Hepatocyte (in vitro differentiated cells): ENCODE data around the gene GABRD. TPM values are rescaled to one million over a fixed set of nuclear protein-coding genes. Genes with fewer than 3 reads are reported as not detected.

ENCODE experiments used
- DNase-seq: peaks from one replicate; pipeline ENCODE4 v3.0.0-alpha.2; 2016; ENCODE audit warnings: low spot score
- H2AFZ ChIP-seq: fragments of 200-600 bp; sonication (generic); 2 replicates; pipeline ENCODE4 v1.6.0; 2016; ENCODE audit warnings: antibody characterized with exemption, mild to moderate bottlenecking
- H3K27ac ChIP-seq: fragments of 200-600 bp; sonication (generic); 2 replicates; pipeline ENCODE4 v1.5.1; 2016; ENCODE audit warnings: mild to moderate bottlenecking
- H3K27me3 ChIP-seq: fragments of 200-600 bp; sonication (generic); 2 replicates; pipeline ENCODE4 v1.6.1; 2016
- H3K36me3 ChIP-seq: fragments of 200-600 bp; sonication (generic); replicated peaks from 2 replicates; pipeline ENCODE4 v1.5.1; 2016; ENCODE audit warnings: low read depth; ENCODE audit not compliant: insufficient read depth
- H3K4me1 ChIP-seq: fragments of 200-600 bp; sonication (generic); 2 replicates; pipeline ENCODE4 v1.5.1; 2016; ENCODE audit warnings: mild to moderate bottlenecking, moderate library complexity; ENCODE audit not compliant: insufficient read depth
- H3K4me2 ChIP-seq: fragments of 200-600 bp; sonication (generic); 2 replicates; pipeline ENCODE4 v1.6.0; 2016
- H3K4me3 ChIP-seq: fragments of 200-600 bp; sonication (generic); 2 replicates; pipeline ENCODE4 v1.5.1; 2016; ENCODE audit warnings: mild to moderate bottlenecking
- H3K79me2 ChIP-seq: fragments of 200-600 bp; sonication (generic); 2 replicates; pipeline ENCODE4 v1.6.0; 2017; ENCODE audit warnings: mild to moderate bottlenecking
- H3K9me2 ChIP-seq: fragments of 200-600 bp; sonication (generic); replicated peaks from 2 replicates; pipeline ENCODE4 v1.6.0; 2017; ENCODE audit warnings: mild to moderate bottlenecking; ENCODE audit not compliant: insufficient read depth
- H3K9me3 ChIP-seq: fragments of 200-600 bp; sonication (generic); 2 replicates; pipeline ENCODE4 v1.5.1; 2016; ENCODE audit warnings: low read depth, mild to moderate bottlenecking
- H4K20me1 ChIP-seq: fragments of 200-600 bp; sonication (generic); 2 replicates; pipeline ENCODE4 v1.6.0; 2016; ENCODE audit warnings: mild to moderate bottlenecking; ENCODE audit not compliant: insufficient read depth, poor library complexity, severe bottlenecking
- EZH2 ChIP-seq: fragments of 200-600 bp; sonication (generic); IDR thresholded peaks from 2 replicates; pipeline ENCODE4 v1.6.1; 2016; ENCODE audit warnings: antibody characterized with exemption, mild to moderate bottlenecking, borderline replicate concordance
- EZH2phosphoT487 ChIP-seq: fragments of 200-600 bp; sonication (generic); IDR thresholded peaks from one replicate; pipeline ENCODE4 v1.6.1; 2018; ENCODE audit warnings: antibody characterized with exemption, mild to moderate bottlenecking, low read depth, moderate library complexity; ENCODE audit not compliant: unreplicated experiment, severe bottlenecking
- WGBS: methylation state at CpG from one replicate; pipeline ENCODE4 v1.1.6; 2016; ENCODE audit warnings: low lambda C conversion rate; ENCODE audit errors: missing lambda C conversion rate; 5-methylcytosine and 5-hydroxymethylcytosine counted together
- polyA plus RNA-seq: library from polyadenylated mRNA; unstranded; fragments of >200 nt; fragmentation: Nextera tagmentation; extraction: Ambion mirVana; gene quantifications from 2 replicates; pipeline ENCODE4 v1.2.1, GENCODE V29; 2016
- total RNA-seq: library from RNA; depleted of rRNA; stranded (reverse); fragments of >200 nt; gene quantifications from 2 replicates; pipeline ENCODE4 v1.2.3, GENCODE V29; 2014
- TF ChIP-seq, protein P1 (sequence below): fragments of 200-600 bp; sonication (generic); IDR thresholded peaks from 2 replicates; pipeline ENCODE4 v1.5.1; 2016; ENCODE audit warnings: antibody characterized with exemption, mild to moderate bottlenecking; ENCODE audit not compliant: poor library complexity

The GABRD gene
- total and polyA plus RNA-seq, 2 experiments from 2014 or later, result not detected

DNA sequence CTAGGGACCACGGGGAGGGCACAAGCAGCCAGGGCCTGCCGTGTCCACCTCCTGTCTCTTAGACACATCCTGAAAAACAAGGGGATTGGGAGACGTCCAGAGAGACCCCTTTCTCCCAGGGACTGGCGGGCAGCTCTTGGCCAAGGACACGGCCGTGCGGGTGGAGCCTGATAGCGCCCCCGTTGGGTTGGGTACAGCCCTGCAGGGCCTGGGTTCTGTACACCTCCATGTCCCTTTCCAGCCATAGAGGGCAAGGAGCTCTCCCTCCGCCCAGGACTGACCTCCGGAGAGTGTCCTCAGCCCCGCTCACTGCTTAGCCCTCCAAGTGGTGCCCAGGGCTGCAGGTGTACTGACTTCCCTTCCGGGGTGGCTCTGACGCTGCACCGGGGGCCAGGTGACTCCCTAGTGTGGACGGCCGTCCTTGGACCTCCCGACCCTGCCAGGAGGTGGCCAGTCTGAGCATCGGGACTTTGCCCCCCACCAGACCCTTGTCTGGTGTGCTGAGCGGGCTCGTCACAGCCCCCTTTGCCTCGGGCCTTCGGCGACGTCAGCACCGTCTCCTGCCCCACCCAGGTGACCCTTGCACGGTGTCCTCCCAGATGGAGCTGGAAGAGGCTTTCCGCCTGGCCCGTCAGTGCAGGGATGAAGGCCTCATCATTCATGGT is 36.9 kb downstream of the GABRD start:
- Histone ChIP-seq H3K79me2 (peaks cover 31% of the 10 kb centered on the region), H3K4me1 (no peaks in the 10 kb centered on the region), H3K27me3 (no peaks in the 10 kb centered on the region), H3K36me3 (no peaks in the 10 kb centered on the region), H3K4me2 (no peak overlapping the region), H3K4me3 (no peak overlapping the region), H3K27ac (no peak overlapping the region), H4K20me1 (peaks cover 14% of the 10 kb centered on the region), H3K9me3 (no peaks in the 10 kb centered on the region), H3K9me2 (no peaks in the 10 kb centered on the region), H2AFZ (no peak overlapping the region)
- TF ChIP-seq EZH2phosphoT487 (no peak), EZH2 (no peak)
- TF ChIP-seq, protein P1, sequence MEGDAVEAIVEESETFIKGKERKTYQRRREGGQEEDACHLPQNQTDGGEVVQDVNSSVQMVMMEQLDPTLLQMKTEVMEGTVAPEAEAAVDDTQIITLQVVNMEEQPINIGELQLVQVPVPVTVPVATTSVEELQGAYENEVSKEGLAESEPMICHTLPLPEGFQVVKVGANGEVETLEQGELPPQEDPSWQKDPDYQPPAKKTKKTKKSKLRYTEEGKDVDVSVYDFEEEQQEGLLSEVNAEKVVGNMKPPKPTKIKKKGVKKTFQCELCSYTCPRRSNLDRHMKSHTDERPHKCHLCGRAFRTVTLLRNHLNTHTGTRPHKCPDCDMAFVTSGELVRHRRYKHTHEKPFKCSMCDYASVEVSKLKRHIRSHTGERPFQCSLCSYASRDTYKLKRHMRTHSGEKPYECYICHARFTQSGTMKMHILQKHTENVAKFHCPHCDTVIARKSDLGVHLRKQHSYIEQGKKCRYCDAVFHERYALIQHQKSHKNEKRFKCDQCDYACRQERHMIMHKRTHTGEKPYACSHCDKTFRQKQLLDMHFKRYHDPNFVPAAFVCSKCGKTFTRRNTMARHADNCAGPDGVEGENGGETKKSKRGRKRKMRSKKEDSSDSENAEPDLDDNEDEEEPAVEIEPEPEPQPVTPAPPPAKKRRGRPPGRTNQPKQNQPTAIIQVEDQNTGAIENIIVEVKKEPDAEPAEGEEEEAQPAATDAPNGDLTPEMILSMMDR, result no peak
- no peak for DNase-seq
- 95% methylated on average over 27 of the region's 29 CpGs for WGBS

DNA sequence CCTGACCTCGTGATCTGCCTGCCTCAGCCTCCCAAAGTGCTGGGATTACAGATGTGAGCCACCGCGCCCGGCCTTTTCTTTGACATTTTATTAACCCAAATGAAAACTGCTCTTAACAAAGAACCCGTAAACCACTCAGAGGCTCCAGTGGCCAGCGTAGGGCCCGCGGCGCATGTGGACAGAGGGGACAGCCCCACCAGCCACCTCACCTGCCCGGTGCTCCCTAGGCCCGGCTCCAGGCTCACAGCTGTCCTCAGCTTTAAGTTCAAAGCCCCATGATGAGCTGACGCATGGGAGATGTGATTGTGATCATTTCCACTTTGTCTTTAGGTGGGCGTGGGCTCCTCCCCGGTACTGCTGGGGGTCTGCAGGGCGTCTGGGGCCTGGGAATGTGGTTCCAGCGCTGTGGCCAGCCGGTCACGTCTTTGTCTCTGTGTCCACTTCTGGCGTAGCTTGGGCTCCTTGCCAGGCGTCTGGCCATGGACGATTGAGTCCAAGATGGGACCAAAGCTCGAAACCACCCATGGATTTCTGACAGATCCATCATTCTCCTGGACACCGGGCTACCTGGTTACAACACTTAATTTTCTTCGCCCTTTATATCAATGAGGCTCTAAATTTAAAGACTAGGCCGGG is 37.9 kb downstream of the GABRD start:
- no peak overlapping the region for H3K4me3 ChIP-seq
- H3K36me3 ChIP-seq, result no peaks in the 10 kb centered on the region
- H3K9me2 ChIP-seq, result no peaks in the 10 kb centered on the region
- H3K4me1 ChIP-seq, result no peaks in the 10 kb centered on the region
- H4K20me1 ChIP-seq, result peaks cover 5% of the 10 kb centered on the region
- 96% methylated on average over 25 of the region's 25 CpGs for WGBS
- H3K9me3 ChIP-seq, result no peaks in the 10 kb centered on the region
- no peak overlapping the region for H3K27ac ChIP-seq
- no peak for DNase-seq
- H2AFZ ChIP-seq, result no peak overlapping the region
- H3K4me2 ChIP-seq, result no peak overlapping the region
- peaks cover 21% of the 10 kb centered on the region for H3K79me2 ChIP-seq
- TF ChIP-seq EZH2phosphoT487 (no peak), EZH2 (no peak)
- TF ChIP-seq, protein P1, result no peak
- no peaks in the 10 kb centered on the region for H3K27me3 ChIP-seq

DNA sequence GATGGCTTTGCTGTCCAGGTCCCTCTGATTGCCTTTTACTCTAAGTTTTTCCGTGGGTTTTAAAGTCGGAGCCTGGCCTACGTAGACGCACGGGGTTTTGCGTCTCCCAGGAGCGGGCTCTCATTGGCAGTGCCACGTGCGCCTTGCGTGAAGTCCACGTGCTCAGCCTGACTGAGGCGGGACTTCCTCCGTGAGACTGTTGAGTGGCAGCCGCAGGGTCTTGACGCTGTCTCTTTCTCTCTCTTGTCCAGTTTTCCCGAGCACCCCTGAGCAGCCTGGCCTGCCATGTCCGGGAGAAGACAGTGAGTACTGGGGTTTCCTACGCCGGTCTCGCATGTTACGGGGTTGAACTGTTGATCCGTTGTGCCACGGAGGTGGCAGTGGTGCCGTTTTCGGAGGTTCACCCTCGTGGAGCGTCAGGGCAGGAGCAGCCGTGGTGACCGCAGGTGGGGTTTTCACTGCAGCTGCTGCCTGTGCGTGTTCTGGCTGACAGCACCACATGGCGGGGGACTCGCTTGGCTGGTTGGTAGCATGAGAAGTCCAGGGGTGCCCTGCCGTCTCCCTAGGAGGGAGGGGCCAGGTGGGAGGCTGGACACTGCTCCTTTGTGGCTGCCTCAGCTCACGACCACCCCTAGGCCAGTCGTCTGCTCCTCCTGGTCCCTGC is 40.3 kb downstream of the GABRD start:
- TF ChIP-seq EZH2phosphoT487 (no peak), EZH2 (no peak)
- TF ChIP-seq, protein P1, result no peak
- peaks cover 8% of the 10 kb centered on the region for H3K79me2 ChIP-seq
- no peak overlapping the region for H3K4me2 ChIP-seq
- H3K27ac ChIP-seq, result no peak overlapping the region
- no peaks in the 10 kb centered on the region for H3K27me3 ChIP-seq
- no peaks in the 10 kb centered on the region for H3K9me2 ChIP-seq
- no peaks in the 10 kb centered on the region for H3K4me1 ChIP-seq
- DNase-seq, result no peak
- H2AFZ ChIP-seq, result no peak overlapping the region
- H3K4me3 ChIP-seq, result no peak overlapping the region
- H3K36me3 ChIP-seq, result no peaks in the 10 kb centered on the region
- no peaks in the 10 kb centered on the region for H4K20me1 ChIP-seq
- H3K9me3 ChIP-seq, result peaks cover 2% of the 10 kb centered on the region
- 94% methylated on average over 35 of the region's 35 CpGs for WGBS
